Measurements from ENCODE around the gene PDCD4.

- TF ChIP-seq CTCF (conservative IDR thresholded peaks at IDR 0.05; ENCODE audit: low read depth, low read length) (no peak), EZH2 (IDR thresholded peaks at IDR 0.05; ENCODE audit: low read length, unreplicated experiment) (no peak), EZH2phosphoT487 (IDR thresholded peaks at IDR 0.05; ENCODE audit: borderline replicate concordance, low read length) (no peak)
Measured at GRCh38 chr10:110880012-110880411, 8.3 kb downstream of the PDCD4 start.
